Heart left ventricle (tissue), 13 donors: ENCODE measurements around the gene MTMR2.

Source experiments
- CTCF ChIP-seq, 12 donors: fragments of 200-600 bp; sonication (generic) in 4 of 12; IDR thresholded peaks; one replicate each; pipeline versions ENCODE4 v1.5.0 to v1.8.0; 2018 to 2022; ENCODE audit warnings: antibody characterized with exemption in 12 of 12, mild to moderate bottlenecking in 5 of 12
- POLR2A ChIP-seq, 2 donors: fragments of 450-650 bp; IDR thresholded peaks; one replicate each; pipeline ENCODE4 v1.6.1; 2017; ENCODE audit warnings: antibody characterized with exemption in 2 of 2, mild to moderate bottlenecking in 2 of 2, moderate library complexity in 2 of 2
- donor health status: ischemic (EF 13 %, LVEDD 7.1; RV severe dilation, severe dysfunction).
- donor health status: DM: no; HTN: yes; CAD: no.
- donor health status: DM: no; HTN: no; CAD: no.
- donor health status: ischemic (EF 25% LVEDD 6.9; RV normal size, moderate dysfunction).
- donor health status: ischemic (EF 25% LVEDD 5.7; RV mildly dilated, moderate dysfunction).
- donor health status: ischemic (EF 35%, LVEDD 5.7; RV mildly dilated, moderate dysfunction).
- donor health status: nonischemic (EF 11% LVEDD 7.7; RV severe dilation, severe dysfunction).
- donor health status: DM: yes; HTN: yes; CAD: no.
- donor health status: PGD.
- donor health status: ischemic (EF 29% LVEDD 5.4; RV normal size, mild dysfunction).
- donor health status: nonischemic (EF 23%, LVEDD 6.1; RV moderate dilation, normal function).

DNA sequence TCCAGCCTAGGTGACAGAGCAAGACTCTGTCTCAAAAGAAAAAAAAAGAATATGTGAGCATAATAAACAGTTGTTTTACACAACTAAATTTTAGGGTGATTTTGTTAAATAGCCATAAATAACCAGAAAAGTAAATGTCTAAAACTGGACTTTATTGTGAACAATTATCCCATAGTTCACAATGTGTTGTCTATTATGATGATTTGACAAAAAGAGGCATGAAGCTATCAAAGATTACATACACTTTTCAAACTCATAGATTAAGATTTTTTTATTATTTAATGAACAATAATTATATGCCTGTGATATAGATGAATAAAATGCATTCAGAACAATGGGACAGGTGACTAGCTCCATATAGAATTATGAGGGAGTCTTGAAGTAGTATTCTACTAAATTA lies 27.0 kb upstream of the MTMR2 start:
- TF ChIP-seq CTCF (IDR thresholded peaks at IDR 0.05) = no peak
- TF ChIP-seq POLR2A (IDR thresholded peaks at IDR 0.05) = no peak
